Cardiac muscle cell (in vitro differentiated cells and primary cell): ENCODE results near the gene DYNLT1. TPM values are rescaled to one million over a fixed set of nuclear protein-coding genes. Genes with fewer than 3 reads are reported as not detected.
"Not testable (repeated sequence)": the region's sequence is repeated elsewhere in the genome, so short reads cannot be mapped to it uniquely, and the experiment has no call there.

Source experiments
- DNase-seq, 2 donors: peaks; one replicate each; pipeline versions ENCODE4 v3.0.0 to v3.0.0-alpha.2; 2010 to 2017; ENCODE audit warnings: low read depth in 1 of 2, low spot score in 1 of 2
- H3K27ac ChIP-seq: fragments of 200-600 bp; sonication (generic); 2 replicates; pipeline ENCODE4 v1.5.1; 2016
- H3K27me3 ChIP-seq: fragments of 200-600 bp; sonication (generic); 2 replicates; pipeline ENCODE4 v1.6.0; 2016; ENCODE audit warnings: control low read depth
- H3K36me3 ChIP-seq: fragments of 200-600 bp; sonication (generic); 2 replicates; pipeline ENCODE4 v1.5.1; 2016; ENCODE audit warnings: control low read depth
- H3K4me1 ChIP-seq: fragments of 200-600 bp; sonication (generic); 2 replicates; pipeline ENCODE4 v1.8.1; 2017; ENCODE audit warnings: low read depth, mild to moderate bottlenecking, mixed run types
- H3K4me3 ChIP-seq: fragments of 200-600 bp; sonication (generic); 2 replicates; pipeline ENCODE4 v1.5.1; 2016; ENCODE audit warnings: mild to moderate bottlenecking
- H3K9me3 ChIP-seq: fragments of 200-600 bp; sonication (generic); 2 replicates; pipeline ENCODE4 v1.5.1; 2017; ENCODE audit warnings: low read depth, mild to moderate bottlenecking, control low read depth
- polyA plus RNA-seq: library from polyadenylated mRNA; unstranded; fragments of >200 nt; fragmentation: Nextera tagmentation; extraction: Ambion mirVana; gene quantifications from 2 replicates; pipeline ENCODE4 v1.2.1, GENCODE V29; 2016
- total RNA-seq: library from RNA; depleted of rRNA; stranded (reverse); fragments of >200 nt; gene quantifications from 2 replicates; pipeline ENCODE4 v1.2.3, GENCODE V29; 2016
- TF ChIP-seq, protein P1 (sequence below): IDR thresholded peaks from 2 replicates; pipeline ENCODE4 v1.5.1; 2012; ENCODE audit warnings: low read depth, mild to moderate bottlenecking, low read length

DYNLT1 gene
- total and polyA plus RNA-seq, 2 experiments from 2014 or later: 86.5 to 459 TPM

DNA sequence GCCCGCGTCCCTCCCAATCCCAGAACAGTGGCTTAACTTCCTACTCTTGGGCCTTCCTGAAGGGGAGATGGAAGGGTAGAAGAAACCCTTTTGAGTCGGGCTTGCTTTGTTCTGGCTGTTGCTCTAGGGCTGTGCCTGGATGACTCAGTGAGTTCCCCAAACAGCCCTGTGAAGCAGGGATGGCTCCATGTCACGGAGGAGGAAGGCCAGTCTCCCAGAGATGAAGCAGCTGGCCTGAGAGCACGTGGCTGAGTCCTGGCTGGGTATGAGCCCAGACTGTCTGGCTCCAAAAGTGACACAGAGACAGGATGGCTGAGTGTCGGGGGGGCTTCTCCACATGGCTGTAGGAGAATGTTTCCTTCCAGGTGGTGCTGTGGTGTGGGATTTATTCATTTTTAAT lies 10.0 kb upstream of the DYNLT1 start:
- no peaks in the 10 kb centered on the region for H3K9me3 ChIP-seq
- no peaks in the 10 kb centered on the region for H3K27me3 ChIP-seq
- H3K4me1 ChIP-seq: peaks cover 28% of the 10 kb centered on the region
- TF ChIP-seq, protein P1, sequence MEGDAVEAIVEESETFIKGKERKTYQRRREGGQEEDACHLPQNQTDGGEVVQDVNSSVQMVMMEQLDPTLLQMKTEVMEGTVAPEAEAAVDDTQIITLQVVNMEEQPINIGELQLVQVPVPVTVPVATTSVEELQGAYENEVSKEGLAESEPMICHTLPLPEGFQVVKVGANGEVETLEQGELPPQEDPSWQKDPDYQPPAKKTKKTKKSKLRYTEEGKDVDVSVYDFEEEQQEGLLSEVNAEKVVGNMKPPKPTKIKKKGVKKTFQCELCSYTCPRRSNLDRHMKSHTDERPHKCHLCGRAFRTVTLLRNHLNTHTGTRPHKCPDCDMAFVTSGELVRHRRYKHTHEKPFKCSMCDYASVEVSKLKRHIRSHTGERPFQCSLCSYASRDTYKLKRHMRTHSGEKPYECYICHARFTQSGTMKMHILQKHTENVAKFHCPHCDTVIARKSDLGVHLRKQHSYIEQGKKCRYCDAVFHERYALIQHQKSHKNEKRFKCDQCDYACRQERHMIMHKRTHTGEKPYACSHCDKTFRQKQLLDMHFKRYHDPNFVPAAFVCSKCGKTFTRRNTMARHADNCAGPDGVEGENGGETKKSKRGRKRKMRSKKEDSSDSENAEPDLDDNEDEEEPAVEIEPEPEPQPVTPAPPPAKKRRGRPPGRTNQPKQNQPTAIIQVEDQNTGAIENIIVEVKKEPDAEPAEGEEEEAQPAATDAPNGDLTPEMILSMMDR: no peak
- peak overlapping the region; percentile 74 for H3K27ac ChIP-seq
- peak; percentile 47 to 88 for DNase-seq
- H3K4me3 ChIP-seq: no peak overlapping the region
- H3K36me3 ChIP-seq: no peaks in the 10 kb centered on the region

DNA sequence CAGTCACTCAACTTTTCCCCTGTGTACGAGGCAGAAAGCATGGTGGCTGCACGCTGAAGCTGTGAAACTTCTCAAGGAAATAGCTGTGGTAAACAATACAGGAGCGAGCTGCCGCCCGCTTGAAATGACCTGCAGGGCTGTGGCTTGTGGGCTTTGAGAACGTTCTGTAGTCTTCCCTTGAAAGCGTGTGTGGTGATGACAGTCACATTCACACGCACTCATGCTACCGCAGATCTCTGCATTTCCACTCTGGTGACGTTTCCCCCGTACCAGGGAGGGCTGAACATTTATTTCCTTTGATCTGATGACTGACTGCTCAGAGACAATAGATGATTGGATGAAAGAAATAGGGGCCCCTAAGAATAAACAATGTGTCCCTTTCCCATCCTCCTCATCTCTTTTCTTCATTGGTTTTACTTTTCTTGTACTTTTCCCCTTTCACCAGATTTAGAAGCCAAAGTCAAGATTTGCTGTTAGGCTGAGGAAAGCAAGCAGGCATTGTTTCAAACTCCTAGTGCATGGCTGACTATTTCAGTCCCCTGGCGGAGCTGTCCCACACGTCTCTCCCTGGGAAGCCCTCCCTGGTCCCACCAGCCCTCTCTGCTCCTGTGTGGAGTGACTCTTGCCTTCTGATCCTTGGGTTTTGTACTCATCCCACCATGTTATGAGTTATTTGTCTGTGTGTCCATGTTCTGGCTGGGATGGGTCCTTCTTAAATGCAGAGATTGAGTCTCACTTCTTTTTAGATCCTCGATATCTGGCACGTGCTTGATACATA lies 9.2 kb upstream of the DYNLT1 start:
- no peaks in the 10 kb centered on the region for H3K27me3 ChIP-seq
- H3K9me3 ChIP-seq: no peaks in the 10 kb centered on the region
- TF ChIP-seq, protein P1: no peak
- no peak overlapping the region for H3K4me3 ChIP-seq
- H3K36me3 ChIP-seq: no peaks in the 10 kb centered on the region
- DNase-seq: peak; percentile 46 to 73
- peaks cover 36% of the 10 kb centered on the region for H3K4me1 ChIP-seq
- peak overlapping the region; percentile 74 for H3K27ac ChIP-seq

DNA sequence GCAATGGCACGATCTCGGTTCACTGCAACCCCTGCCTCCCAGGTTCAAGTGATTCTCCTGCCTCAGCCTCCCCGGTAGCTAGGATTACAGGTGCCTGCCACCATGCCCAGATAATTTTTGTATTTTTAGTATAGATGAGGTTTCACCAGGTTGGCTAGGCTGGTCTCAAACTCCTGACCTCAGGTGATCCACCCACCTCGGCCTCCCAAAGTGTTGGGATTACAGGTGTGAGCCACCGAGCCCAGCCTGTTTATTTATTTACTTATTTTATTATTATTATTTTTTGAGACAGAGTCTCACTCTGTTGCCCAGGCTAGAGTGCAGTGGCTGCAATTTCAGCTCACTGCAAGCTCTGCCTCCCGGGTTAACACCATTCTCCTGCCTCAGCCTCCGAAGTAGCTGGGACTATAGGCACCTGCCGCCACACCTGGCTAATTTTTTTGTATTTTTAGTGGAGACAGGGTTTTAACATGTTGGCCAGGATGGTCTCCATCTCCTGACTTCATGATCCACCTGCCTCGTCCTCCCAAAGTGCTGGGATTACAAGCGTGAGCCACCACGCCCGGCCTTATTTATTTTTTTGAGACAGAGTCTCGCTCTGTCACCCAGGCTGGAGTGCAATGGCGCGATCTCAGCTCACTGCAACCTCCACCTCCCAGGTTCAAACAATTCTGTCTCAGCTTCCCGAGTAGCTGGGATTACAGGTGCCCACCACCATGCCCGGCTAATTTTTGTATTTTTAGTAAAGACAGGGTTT lies 7.6 kb upstream of the DYNLT1 start:
- H3K4me3 ChIP-seq, H3K27me3 ChIP-seq, H3K9me3 ChIP-seq, DNase-seq, H3K36me3 ChIP-seq: not testable (repeated sequence)
- peaks cover 51% of the 10 kb centered on the region for H3K4me1 ChIP-seq
- H3K27ac ChIP-seq: peak overlapping the region; percentile 29

DNA sequence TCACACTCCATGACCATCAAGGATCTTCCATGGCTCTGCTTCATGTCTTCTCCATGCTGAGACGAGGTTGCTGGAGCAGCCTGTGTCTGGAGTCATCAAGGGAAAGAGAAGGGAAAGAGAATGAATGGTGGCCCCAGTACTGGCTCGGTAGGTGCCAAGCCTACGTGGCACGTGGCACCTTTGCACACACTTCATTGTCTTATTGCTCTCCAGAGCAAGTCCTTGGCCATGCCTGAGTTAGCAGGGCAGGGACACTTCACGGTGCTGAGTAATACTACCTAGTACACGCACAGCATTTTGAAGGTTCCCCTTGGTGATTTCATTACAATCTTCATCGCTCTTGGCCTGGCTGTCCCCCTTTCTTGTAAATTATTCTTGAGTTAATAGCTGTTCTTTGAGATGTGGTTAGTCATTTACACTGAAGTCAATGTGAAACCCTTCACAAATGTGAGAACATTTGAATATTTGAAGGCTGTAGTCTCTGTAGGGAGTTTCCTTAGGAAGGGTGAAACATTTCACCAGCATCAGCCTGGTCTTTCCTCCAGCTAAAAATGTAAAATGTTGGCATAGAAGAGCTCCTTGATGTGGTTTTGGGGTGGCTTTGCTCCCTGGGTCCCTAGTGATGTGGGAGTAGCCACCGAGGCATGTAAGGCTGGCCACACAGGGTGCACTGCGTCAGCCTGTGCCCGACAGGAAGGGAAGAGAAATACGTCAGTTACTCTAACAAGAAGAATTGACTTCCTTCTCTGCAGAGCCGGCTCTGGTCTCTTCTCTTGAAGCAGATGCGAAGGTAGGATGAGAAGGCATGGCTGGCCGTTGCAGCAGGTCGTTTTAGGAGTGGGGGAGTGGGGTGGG lies 5.0 kb upstream of the DYNLT1 start, which contains the start of gene SYTL3:
SYTL3 (plus strand) TSS at position 766 of the 855 bp plus-strand sequence. CDS start 13,215 bp downstream, outside the sequence.
- no peak within 1 kb of the TSS for H3K4me3 ChIP-seq

DNA sequence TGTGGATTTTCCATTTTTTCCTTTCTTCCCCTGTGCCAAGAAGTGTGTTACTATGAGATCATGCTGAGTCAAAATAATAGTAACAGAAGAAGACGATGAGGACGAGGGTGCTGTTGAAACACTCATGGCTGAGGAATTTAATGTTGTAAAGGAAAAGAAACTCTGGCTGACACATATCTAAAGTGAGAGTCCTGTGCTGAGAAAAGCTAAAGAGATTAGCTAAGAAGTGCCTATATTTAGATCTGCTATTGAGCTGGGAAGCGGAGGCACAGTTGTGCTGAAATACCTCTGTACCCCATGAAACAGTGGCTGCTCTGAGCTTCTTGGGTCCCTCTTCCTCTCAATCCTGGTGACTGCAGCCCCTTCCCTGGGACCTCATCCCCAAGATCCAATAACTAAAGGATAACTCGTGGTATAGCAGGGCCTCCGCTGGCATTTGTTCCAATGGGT lies 4.2 kb upstream of the DYNLT1 start:
- TF ChIP-seq, protein P1: no peak
- Histone ChIP-seq H3K9me3 (no peaks in the 10 kb centered on the region), H3K4me1 (peaks cover 42% of the 10 kb centered on the region), H3K4me3 (no peak overlapping the region), H3K27me3 (no peaks in the 10 kb centered on the region), H3K36me3 (no peaks in the 10 kb centered on the region), H3K27ac (peak overlapping the region; percentile 94)
- peak; percentile 71 to 93 for DNase-seq

More for the DNA sequence above, 5.0 kb upstream of the DYNLT1 start, which contains the start of gene SYTL3:
- TF ChIP-seq, protein P1: no peak
- peaks cover 49% of the 10 kb centered on the region for H3K4me1 ChIP-seq
- no peaks in the 10 kb centered on the region for H3K27me3 ChIP-seq
- peak within 1 kb of the TSS; percentile 94 for H3K27ac ChIP-seq
- H3K9me3 ChIP-seq: no peaks in the 10 kb centered on the region
- DNase-seq: peak in 1 of 2 donors; percentile 92
- H3K36me3 ChIP-seq: no peaks in the 10 kb centered on the region
